ENCODE data around the gene LRP1-AS.

DNA sequence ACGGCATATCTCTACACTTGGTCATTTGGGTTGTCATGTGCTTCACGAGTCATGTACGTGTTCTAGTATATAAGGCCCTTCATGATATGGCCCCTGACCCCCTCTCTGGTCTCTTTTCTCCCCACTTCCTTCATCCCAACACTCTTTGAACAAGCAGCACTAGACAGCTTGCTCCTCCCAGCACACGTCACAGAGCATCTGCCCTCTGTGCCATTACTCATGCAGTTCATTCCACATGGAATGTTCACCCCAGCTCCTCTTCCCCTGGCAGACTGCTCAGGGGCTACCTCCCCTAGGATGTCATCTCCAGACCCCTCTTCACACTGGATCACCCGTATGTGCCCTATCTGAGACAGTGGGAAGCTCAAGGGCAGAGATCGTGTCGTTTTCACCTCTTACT is 14.1 kb upstream of the LRP1-AS start:
- no peak for TF ChIP-seq EZH2 (IDR thresholded peaks at IDR 0.05; ENCODE audit: borderline replicate concordance)
- no peak for TF ChIP-seq CTCF (IDR thresholded peaks at IDR 0.05; ENCODE audit: poor library complexity)

All from hepatocyte (in vitro differentiated cells).